ENCODE data around the gene TBC1D22A. TPM values are rescaled to one million over a fixed set of nuclear protein-coding genes. Genes with fewer than 3 reads are reported as not detected.

The TBC1D22A gene
- polyA plus RNA-seq, 1 donor (not counting 4 experiments of a cell fraction or from before 2014, with no cell fraction given): 20.9 TPM

GRCh38 chr22:46770726-46771125 is 8.3 kb downstream of the TBC1D22A start:
- Histone ChIP-seq H4K20me1 (ENCODE audit: control insufficient read depth, extremely low read depth, insufficient read depth, low read length) (no peaks in the 10 kb centered on the region), H3K4me1 (ENCODE audit: control insufficient read depth, extremely low read depth, insufficient read depth, low read length) (peaks cover 23% of the 10 kb centered on the region)
- dilution Hi-C loops (cut with MboI; ENCODE audit: extremely low pct_ligation_motif_present, low sequenced_read_pairs): no loop called here

GRCh38 chr22:46773076-46773475 is 10.6 kb downstream of the TBC1D22A start:
- H3K79me2 ChIP-seq (ENCODE audit: control insufficient read depth, insufficient read depth, low read length): peaks cover 57% of the 10 kb centered on the region
- TF ChIP-seq EZH2 (IDR thresholded peaks at IDR 0.05; ENCODE audit: low read length) (no peak), CTCF (optimal IDR thresholded peaks at IDR 0.05 in 1 of 3, IDR thresholded peaks at IDR 0.05 in 1 of 3, conservative IDR thresholded peaks at IDR 0.05 in 1 of 3; ENCODE audit: extremely low read depth in 1 of 3, insufficient read depth in 2 of 3, low read length in 3 of 3) (no peak)
- no peaks in the 10 kb centered on the region for H4K20me1 ChIP-seq (ENCODE audit: control insufficient read depth, extremely low read depth, insufficient read depth, low read length)
- DNase-seq (ENCODE audit: low read depth, low spot score) (no peak), FAIRE-seq (no peak)
- peaks cover 29% of the 10 kb centered on the region for H3K4me1 ChIP-seq (ENCODE audit: control insufficient read depth, extremely low read depth, insufficient read depth, low read length)
- dilution Hi-C loops (cut with MboI; ENCODE audit: extremely low pct_ligation_motif_present, low sequenced_read_pairs): no loop called here
- no peak overlapping the region for H3K4me3 ChIP-seq (ENCODE audit: control insufficient read depth in 2 of 3, extremely low read depth in 1 of 3, insufficient read depth in 2 of 3, low read depth in 1 of 3, low read length in 3 of 3)
- no peaks in the 10 kb centered on the region for H3K36me3 ChIP-seq (ENCODE audit: control insufficient read depth in 2 of 2, extremely low read depth in 1 of 2, insufficient read depth in 2 of 2, low read length in 2 of 2)
- no peak overlapping the region for H3K4me2 ChIP-seq (ENCODE audit: control insufficient read depth, extremely low read depth, insufficient read depth, low read depth, low read length)
- no peaks in the 10 kb centered on the region for H3K27me3 ChIP-seq (ENCODE audit: control insufficient read depth, extremely low read depth, insufficient read depth, low read length)
- H3K27ac ChIP-seq (ENCODE audit: control insufficient read depth, insufficient read depth, low read length): no peak overlapping the region
- peaks cover 2% of the 10 kb centered on the region for H3K9me1 ChIP-seq (ENCODE audit: control insufficient read depth, extremely low read depth, insufficient read depth, low read length)
- no peak overlapping the region for H2AFZ ChIP-seq (ENCODE audit: control insufficient read depth, low read length)
- no peaks in the 10 kb centered on the region for H3K9me3 ChIP-seq (ENCODE audit: control insufficient read depth, low read depth, low read length)
- H3K9ac ChIP-seq (ENCODE audit: control insufficient read depth, extremely low read depth, insufficient read depth, low read length): no peak overlapping the region

More at GRCh38 chr22:46770726-46771125, 8.3 kb downstream of the TBC1D22A start:
- Histone ChIP-seq H3K27me3 (ENCODE audit: control insufficient read depth, extremely low read depth, insufficient read depth, low read length) (no peaks in the 10 kb centered on the region), H3K9me3 (ENCODE audit: control insufficient read depth, low read depth, low read length) (no peaks in the 10 kb centered on the region), H3K9me1 (ENCODE audit: control insufficient read depth, extremely low read depth, insufficient read depth, low read length) (peaks cover 2% of the 10 kb centered on the region), H3K4me3 (ENCODE audit: control insufficient read depth in 2 of 3, extremely low read depth in 1 of 3, insufficient read depth in 2 of 3, low read depth in 1 of 3, low read length in 3 of 3) (no peak overlapping the region), H3K4me2 (ENCODE audit: control insufficient read depth, extremely low read depth, insufficient read depth, low read depth, low read length) (no peak overlapping the region), H3K9ac (ENCODE audit: control insufficient read depth, extremely low read depth, insufficient read depth, low read length) (no peak overlapping the region), H3K27ac (ENCODE audit: control insufficient read depth, insufficient read depth, low read length) (no peak overlapping the region), H2AFZ (ENCODE audit: control insufficient read depth, low read length) (no peak overlapping the region), H3K79me2 (ENCODE audit: control insufficient read depth, insufficient read depth, low read length) (peaks cover 55% of the 10 kb centered on the region), H3K36me3 (ENCODE audit: control insufficient read depth in 2 of 2, extremely low read depth in 1 of 2, insufficient read depth in 2 of 2, low read length in 2 of 2) (no peaks in the 10 kb centered on the region)
- DNase-seq (ENCODE audit: low read depth, low spot score): no peak
- TF ChIP-seq EZH2 (IDR thresholded peaks at IDR 0.05; ENCODE audit: low read length): no peak
- no peak for FAIRE-seq

Measured in keratinocyte (primary cell).